ENCODE results near the gene MSH4.

DNA sequence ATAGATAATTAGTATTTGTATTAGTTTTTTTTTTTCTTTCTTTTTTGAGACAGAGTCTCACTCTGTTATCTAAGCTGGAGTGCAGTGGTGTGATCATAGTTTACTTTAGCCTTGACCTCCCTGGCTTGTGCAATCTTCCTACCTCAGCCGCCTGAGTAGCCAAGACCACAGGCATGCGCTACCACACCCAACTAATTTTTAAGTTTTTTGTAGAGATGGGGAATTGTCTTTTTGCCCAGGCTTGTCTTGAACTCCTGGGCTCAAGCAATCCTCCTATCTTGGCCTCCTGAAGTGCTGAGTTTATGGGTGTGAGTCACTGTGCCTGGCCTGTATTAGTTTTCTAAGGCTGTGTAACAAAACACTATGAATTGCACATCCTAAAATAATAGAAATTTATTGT, 58.3 kb downstream of the MSH4 start:
- TF ChIP-seq, protein P1, sequence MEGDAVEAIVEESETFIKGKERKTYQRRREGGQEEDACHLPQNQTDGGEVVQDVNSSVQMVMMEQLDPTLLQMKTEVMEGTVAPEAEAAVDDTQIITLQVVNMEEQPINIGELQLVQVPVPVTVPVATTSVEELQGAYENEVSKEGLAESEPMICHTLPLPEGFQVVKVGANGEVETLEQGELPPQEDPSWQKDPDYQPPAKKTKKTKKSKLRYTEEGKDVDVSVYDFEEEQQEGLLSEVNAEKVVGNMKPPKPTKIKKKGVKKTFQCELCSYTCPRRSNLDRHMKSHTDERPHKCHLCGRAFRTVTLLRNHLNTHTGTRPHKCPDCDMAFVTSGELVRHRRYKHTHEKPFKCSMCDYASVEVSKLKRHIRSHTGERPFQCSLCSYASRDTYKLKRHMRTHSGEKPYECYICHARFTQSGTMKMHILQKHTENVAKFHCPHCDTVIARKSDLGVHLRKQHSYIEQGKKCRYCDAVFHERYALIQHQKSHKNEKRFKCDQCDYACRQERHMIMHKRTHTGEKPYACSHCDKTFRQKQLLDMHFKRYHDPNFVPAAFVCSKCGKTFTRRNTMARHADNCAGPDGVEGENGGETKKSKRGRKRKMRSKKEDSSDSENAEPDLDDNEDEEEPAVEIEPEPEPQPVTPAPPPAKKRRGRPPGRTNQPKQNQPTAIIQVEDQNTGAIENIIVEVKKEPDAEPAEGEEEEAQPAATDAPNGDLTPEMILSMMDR (conservative IDR thresholded peaks at IDR 0.05; ENCODE audit: low read length): no peak
- no peak for TF ChIP-seq EZH2phosphoT487 (IDR thresholded peaks at IDR 0.05; ENCODE audit: borderline replicate concordance)

All from Loucy (cell line).